Psoas muscle (tissue), 8 donors: ENCODE data around the gene KCNA5. TPM values are rescaled to one million over a fixed set of nuclear protein-coding genes. Genes with fewer than 3 reads are reported as not detected.

Experiments used
- ATAC-seq, 4 donors: fragments of 200-7000 bp; cut with Tn5 transposase; one replicate each; pipeline ENCODE4 v1.9.1; 2020; ENCODE audit warnings: moderate library complexity in 3 of 4, mild to moderate bottlenecking in 2 of 4
- DNase-seq, 2 donors: peaks; one replicate each; pipeline ENCODE4 v3.0.0-alpha.2; 2020
- H3K27ac ChIP-seq: fragments of 200-600 bp; one replicate; pipeline ENCODE4 v1.8.0; 2022
- H3K27me3 ChIP-seq, 3 donors: fragments of 200-600 bp in 1 of 3; one replicate each; pipeline versions ENCODE4 v1.6.1 to v1.8.0; 2013 to 2022; ENCODE audit warnings: low read length in 2 of 3, mild to moderate bottlenecking in 2 of 3, moderate library complexity in 1 of 3; ENCODE audit not compliant: insufficient read depth in 3 of 3
- H3K36me3 ChIP-seq, 2 donors: fragments of 200-600 bp in 1 of 2; one replicate each; pipeline versions ENCODE4 v1.6.1 to v1.8.0; 2013 to 2022; ENCODE audit warnings: low read depth in 1 of 2, mild to moderate bottlenecking in 1 of 2, moderate library complexity in 1 of 2; ENCODE audit not compliant: insufficient read depth in 1 of 2
- H3K4me1 ChIP-seq: fragments of 200-600 bp; one replicate; pipeline ENCODE4 v1.8.0; 2022
- H3K4me3 ChIP-seq: fragments of 200-600 bp; one replicate; pipeline ENCODE4 v1.8.0; 2022; ENCODE audit warnings: mild to moderate bottlenecking
- H3K9me3 ChIP-seq: fragments of 200-600 bp; one replicate; pipeline ENCODE4 v1.8.0; 2022
- WGBS, 3 donors: extraction: QIAGEN DNeasy Blood & Tissue Kit; methylation state at CpG; one replicate each; pipeline versions ENCODE4 v1.1.6 to v1.1.7; 2013; 5-methylcytosine and 5-hydroxymethylcytosine counted together
- intact Hi-C, 2 donors: fragments of 100-400 bp; cut with DNase I; formaldehyde crosslinking; loops; one replicate each; pipeline versions ENCODE4 v1.11.0 to v1.14.2; 2022
- long read RNA-seq, 2 donors: library from polyadenylated mRNA; unstranded; transcript quantifications; one replicate each; pipeline ENCODE4 v2.0.0, GENCODE V29; 2021
- polyA plus RNA-seq, 3 donors: library from polyadenylated mRNA; stranded (reverse); fragments of 200-250 nt; gene quantifications; one replicate each; pipeline ENCODE4 v1.2.3, GENCODE V29; 2013
- total RNA-seq, 4 donors: library from RNA; stranded (reverse); fragmentation: NEBNext Ultra II Directional in 2 of 4; extraction: Animal tissue kit (Norgen Biotek cat#: 25700) in 2 of 4; gene quantifications; one replicate each; pipeline versions ENCODE4 v1.2.1 to v1.2.4, GENCODE V29; 2021 to 2023
- TF ChIP-seq, protein P1 (sequence below): fragments of 200-600 bp; IDR thresholded peaks from one replicate; pipeline ENCODE4 v1.8.0; 2022; ENCODE audit warnings: antibody characterized with exemption
- donor health status: healthy with polysubstance abuse.
- donor health status: DM: no; HTN: no; CAD: no; lungs with moderate emphysema.
- donor health status: Bipolar disorder and iron deficiency.
- donor health status: healthy.
- donor health status: DM: yes; HTN: yes; CAD: no.
- donor health status: DM: no; HTN: no; CAD: no.
- donor health status: DM: no; HTN: no; CAD: no.
- donor health status: DM: yes; HTN: yes; CAD: no.

Gene KCNA5
- total RNA-seq (1 to 10 TPM; 1.0 to 2.0 (median 1.3) TPM), polyA plus RNA-seq (1 to 10 TPM in 1 of 3 donors, under 1 TPM in 2; 0.64 to 1.1 (median 1.00) TPM)
- long read RNA-seq, donor 1, partial matches to known transcripts = 0 of 2 reads
- long read RNA-seq, donor 1, other reads (novel, unspliced or antisense) = 0 of 2 reads
- long read RNA-seq, donor 2, transcript KCNA5-201 (1 exons, 2,800 nt) = major isoform, 8 of 8 reads
- long read RNA-seq, donor 2, partial matches to known transcripts = 0 of 8 reads
- long read RNA-seq, donor 2, other reads (novel, unspliced or antisense) = 0 of 8 reads

DNA sequence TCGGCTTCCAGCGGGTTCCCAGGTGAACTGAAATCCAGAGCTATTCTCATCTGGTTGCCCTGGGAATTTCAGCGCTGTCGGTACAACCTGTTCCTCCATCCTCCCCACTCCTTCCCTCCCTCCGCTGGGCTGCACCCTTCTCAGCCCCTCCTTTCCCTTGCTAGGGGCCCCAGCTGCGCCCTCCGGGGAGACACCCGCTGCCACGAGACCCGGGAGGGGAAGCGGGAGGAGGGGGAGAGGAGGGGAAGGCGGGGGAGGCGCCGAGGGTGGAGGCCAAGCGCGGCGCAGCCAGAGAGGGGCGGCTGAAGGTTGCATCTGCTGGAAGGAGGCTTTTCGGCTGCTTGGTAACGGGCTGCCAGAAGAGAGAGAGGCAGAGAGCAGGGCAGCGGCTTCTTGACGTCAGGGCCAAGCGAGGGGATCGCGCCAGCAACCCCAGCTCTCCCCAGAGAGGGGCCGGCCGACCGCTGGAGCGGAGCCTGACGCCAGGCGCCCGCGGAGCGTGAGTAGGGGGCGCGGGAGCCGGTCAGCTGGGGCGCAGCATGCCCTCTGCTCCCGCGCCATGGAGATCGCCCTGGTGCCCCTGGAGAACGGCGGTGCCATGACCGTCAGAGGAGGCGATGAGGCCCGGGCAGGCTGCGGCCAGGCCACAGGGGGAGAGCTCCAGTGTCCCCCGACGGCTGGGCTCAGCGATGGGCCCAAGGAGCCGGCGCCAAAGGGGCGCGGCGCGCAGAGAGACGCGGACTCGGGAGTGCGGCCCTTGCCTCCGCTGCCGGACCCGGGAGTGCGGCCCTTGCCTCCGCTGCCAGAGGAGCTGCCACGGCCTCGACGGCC lies at the start of gene KCNA5:
TSS of gene KCNA5 (plus strand) at position 291 of the 831 bp plus-strand sequence. CDS start at position 560, 269 bp downstream.
- Histone ChIP-seq H3K9me3 (no peaks in the 10 kb centered on the region), H3K27me3 (peaks cover 0 to 59% (median 21%) of the 10 kb centered on the region in 3 donors), H3K36me3 (no peaks in the 10 kb centered on the region), H3K27ac (no peak within 1 kb of the TSS), H3K4me1 (no peaks in the 10 kb centered on the region), H3K4me3 (peak within 1 kb of the TSS; percentile 53)
- intact Hi-C loops = no loop called here
- TF ChIP-seq, protein P1, sequence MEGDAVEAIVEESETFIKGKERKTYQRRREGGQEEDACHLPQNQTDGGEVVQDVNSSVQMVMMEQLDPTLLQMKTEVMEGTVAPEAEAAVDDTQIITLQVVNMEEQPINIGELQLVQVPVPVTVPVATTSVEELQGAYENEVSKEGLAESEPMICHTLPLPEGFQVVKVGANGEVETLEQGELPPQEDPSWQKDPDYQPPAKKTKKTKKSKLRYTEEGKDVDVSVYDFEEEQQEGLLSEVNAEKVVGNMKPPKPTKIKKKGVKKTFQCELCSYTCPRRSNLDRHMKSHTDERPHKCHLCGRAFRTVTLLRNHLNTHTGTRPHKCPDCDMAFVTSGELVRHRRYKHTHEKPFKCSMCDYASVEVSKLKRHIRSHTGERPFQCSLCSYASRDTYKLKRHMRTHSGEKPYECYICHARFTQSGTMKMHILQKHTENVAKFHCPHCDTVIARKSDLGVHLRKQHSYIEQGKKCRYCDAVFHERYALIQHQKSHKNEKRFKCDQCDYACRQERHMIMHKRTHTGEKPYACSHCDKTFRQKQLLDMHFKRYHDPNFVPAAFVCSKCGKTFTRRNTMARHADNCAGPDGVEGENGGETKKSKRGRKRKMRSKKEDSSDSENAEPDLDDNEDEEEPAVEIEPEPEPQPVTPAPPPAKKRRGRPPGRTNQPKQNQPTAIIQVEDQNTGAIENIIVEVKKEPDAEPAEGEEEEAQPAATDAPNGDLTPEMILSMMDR = no peak
- no peak for ATAC-seq
- DNase-seq = no peak
- WGBS, 3 donors = 1 to 4% (median 3%) methylated on average over 40 to 68 of the region's 68 CpGs

DNA sequence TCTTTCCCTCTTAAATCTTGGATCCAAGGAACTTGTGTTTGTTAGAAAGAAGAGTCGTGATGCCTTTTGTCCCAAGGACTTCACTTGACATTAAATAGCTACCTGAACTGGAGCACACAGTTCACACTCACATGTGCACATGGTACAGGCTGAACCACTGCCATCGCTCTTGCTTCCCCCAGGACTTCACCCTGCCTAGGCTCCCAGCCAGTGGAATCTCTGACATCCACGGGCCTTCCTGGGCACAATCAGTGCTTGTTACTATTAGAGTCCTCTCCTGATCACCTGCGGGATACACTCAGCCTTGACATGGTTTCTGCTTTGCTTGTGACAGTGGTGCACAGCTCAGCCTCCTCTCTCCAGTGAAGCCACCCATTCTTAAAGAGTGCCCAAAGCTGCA lies 49.1 kb upstream of the KCNA5 start:
- no peaks in the 10 kb centered on the region for H3K36me3 ChIP-seq
- WGBS, 3 donors = 50 to 61% (median 56%) methylated on average over 4 of the region's 4 CpGs
- H3K27ac ChIP-seq = no peak overlapping the region
- intact Hi-C loops = no loop called here
- DNase-seq (no peak), ATAC-seq (no peak)
- no peaks in the 10 kb centered on the region for H3K9me3 ChIP-seq
- H3K4me3 ChIP-seq = no peak overlapping the region
- peaks cover 8% of the 10 kb centered on the region for H3K4me1 ChIP-seq
- peaks cover 0 to 8% (median 3%) of the 10 kb centered on the region in 3 donors for H3K27me3 ChIP-seq
- TF ChIP-seq, protein P1 = no peak

DNA sequence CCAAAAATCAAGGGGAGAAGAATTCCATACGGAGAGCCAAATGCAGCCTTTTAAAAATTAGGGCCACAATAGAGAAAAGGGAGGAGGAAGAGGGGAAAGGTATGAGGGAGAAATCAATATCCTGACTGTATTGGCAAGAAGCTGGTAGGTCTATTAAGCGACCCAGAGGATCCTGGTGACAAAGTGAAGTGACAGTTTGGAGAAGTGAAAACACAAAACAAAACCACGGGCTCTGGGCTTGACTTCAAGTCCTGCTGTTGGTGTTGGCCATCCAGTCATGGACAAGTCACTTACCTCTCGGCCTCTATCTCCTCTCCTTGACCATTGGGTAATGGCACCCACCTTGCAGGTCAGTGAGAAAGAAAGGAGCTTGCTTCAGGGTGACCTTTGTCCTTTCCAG lies 47.0 kb upstream of the KCNA5 start:
- Histone ChIP-seq H3K36me3 (no peaks in the 10 kb centered on the region), H3K9me3 (no peaks in the 10 kb centered on the region), H3K4me1 (peaks cover 8% of the 10 kb centered on the region), H3K4me3 (no peak overlapping the region), H3K27ac (no peak overlapping the region), H3K27me3 (peaks cover 0 to 8% (median 3%) of the 10 kb centered on the region in 3 donors)
- ATAC-seq (no peak), DNase-seq (no peak)
- intact Hi-C loops = no loop called here
- TF ChIP-seq, protein P1 = no peak
- WGBS, 3 donors = 74 to 89% (median 87%) methylated on average over 4 of the region's 4 CpGs

DNA sequence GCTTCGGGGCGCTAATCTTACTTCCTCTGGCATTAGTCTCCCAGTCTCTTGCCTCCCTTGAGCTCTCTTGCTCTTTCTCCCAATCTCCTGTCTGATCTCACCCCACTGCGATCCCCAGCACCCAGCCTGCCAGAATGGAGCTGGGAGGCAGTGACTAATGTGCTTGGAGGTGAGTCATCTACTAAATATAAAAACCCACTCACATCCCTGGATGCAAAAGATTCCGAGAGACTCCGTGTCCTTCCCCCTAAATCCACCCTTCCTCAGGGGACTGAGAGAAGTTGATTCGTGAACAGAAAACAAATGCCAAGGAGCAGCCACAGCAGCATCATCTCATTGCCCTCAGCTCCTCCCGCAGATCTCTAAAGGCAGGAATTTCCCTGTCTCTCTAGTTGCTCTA lies 45.7 kb upstream of the KCNA5 start:
- Histone ChIP-seq H3K27me3 (peaks cover 0 to 8% (median 3%) of the 10 kb centered on the region in 3 donors), H3K36me3 (no peaks in the 10 kb centered on the region), H3K9me3 (no peaks in the 10 kb centered on the region), H3K27ac (peak overlapping the region; percentile 73), H3K4me3 (no peak overlapping the region), H3K4me1 (peaks cover 8% of the 10 kb centered on the region)
- TF ChIP-seq, protein P1 = no peak
- intact Hi-C loops = no loop called here
- DNase-seq (peak; percentile 68 to 85), ATAC-seq (peak; percentile 96 to 99 (median 98))
- 5 to 19% (median 16%) methylated on average over 7 of the region's 7 CpGs for WGBS, 3 donors
